ENCODE data around the gene NXPH3. TPM values are rescaled to one million over a fixed set of nuclear protein-coding genes. Genes with fewer than 3 reads are reported as not detected.

Gene NXPH3
- total and polyA plus RNA-seq, 2 of the 13 experiments (the other 11 are each of a cell fraction or from before 2014, with no cell fraction given): 0.04 to 0.58 TPM

DNA sequence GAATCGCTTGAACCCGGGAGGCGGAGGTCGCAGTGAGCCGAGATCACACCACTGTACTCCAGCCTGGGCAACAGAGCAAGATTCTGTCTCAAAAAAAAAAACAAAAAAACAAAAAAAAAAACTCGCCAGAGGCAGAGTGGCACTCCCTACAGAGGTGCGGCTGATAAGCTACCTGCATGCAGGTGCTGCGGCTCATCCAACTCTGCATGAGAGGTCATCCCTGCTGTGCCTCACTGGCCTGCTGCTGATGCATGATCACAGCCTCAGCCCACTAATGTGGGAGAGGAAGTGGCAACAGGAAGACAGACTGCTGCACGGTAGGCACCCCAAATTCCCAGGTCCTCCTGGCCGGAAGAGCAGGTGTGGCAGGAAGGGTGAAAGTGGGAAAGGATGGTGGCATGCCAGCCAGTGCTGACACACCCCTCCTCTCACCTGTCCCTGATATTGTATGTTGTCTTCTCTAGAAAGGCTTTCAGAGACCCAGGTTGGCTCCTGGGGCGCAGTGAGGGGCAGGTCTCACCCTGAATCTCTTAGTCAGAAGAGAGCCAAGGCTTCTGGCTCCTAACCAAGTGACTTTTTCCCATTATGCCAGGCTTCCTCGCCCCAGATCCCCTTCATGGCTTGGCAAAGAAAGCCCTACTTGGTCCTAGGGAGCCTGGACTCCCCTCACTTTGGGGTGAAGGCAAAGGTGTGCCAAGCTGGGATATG lies 11.8 kb downstream of the NXPH3 start:
- Histone ChIP-seq H3K9ac (ENCODE audit: insufficient read depth, low read depth, low read length) (no peak overlapping the region), H3K4me2 (ENCODE audit: low read depth, low read length) (no peak overlapping the region), H3K27ac (ENCODE audit: extremely low read length, insufficient read depth, low read length) (no peak overlapping the region), H3K4me1 (ENCODE audit: insufficient read depth, low read length) (no peaks in the 10 kb centered on the region), H3K36me3 (replicated peaks in 1 of 2; ENCODE audit: control insufficient read depth in 1 of 2, insufficient read depth in 2 of 2, low read length in 2 of 2) (peaks cover 0 to 1% of the 10 kb centered on the region in 2 experiments; a peak in 1 of 5 replicates), H3K4me3 (replicated peaks in 1 of 3; ENCODE audit: insufficient read depth in 1 of 3, low read depth in 2 of 3, low read length in 3 of 3) (no peak overlapping the region), H3K9me3 (ENCODE audit: low read length) (no peaks in the 10 kb centered on the region), H4K20me1 (ENCODE audit: insufficient read depth, low read length) (no peaks in the 10 kb centered on the region), H3K27me3 (ENCODE audit: control insufficient read depth in 1 of 2, insufficient read depth in 2 of 2, low read length in 2 of 2) (no peaks in the 10 kb centered on the region), H3K79me2 (ENCODE audit: insufficient read depth, low read length) (no peaks in the 10 kb centered on the region), H2AFZ (ENCODE audit: low read length) (no peak overlapping the region)
- in situ Hi-C loops (cut with HindIII; ENCODE audit: extremely low pct_ligation_motif_present, low pct_unique_long_range_greater_than_20kb): no loop called here
- POLR2A ChIA-PET: no interaction called here
- intact Hi-C loops (cut with micrococcal nuclease; ENCODE audit: unreplicated experiment): no loop called here
- 91% methylated on average over 11 of the region's 12 CpGs for WGBS (ENCODE audit: low lambda C conversion rate)
- no TSS peak for BruUV-seq (replicated peaks)
- DNase-seq (ENCODE audit: low spot score) (no peak), ATAC-seq (no peak), FAIRE-seq (no peak)
- CTCF ChIA-PET (ENCODE audit: low intra/inter-chr PET ratio, low total read pairs): no interaction called here
- no peak for TF ChIP-seq ZNF546 (CRISPR knock-in tag; conservative IDR thresholded peaks at IDR 0.05)
- TF ChIP-seq ZNF577 (CRISPR knock-in tag; IDR thresholded peaks at IDR 0.05; ENCODE audit: borderline replicate concordance, low read depth): no peak
- no peak for TF ChIP-seq SNAI1 (CRISPR knock-in tag; IDR thresholded peaks at IDR 0.05; ENCODE audit: borderline replicate concordance)

DNA sequence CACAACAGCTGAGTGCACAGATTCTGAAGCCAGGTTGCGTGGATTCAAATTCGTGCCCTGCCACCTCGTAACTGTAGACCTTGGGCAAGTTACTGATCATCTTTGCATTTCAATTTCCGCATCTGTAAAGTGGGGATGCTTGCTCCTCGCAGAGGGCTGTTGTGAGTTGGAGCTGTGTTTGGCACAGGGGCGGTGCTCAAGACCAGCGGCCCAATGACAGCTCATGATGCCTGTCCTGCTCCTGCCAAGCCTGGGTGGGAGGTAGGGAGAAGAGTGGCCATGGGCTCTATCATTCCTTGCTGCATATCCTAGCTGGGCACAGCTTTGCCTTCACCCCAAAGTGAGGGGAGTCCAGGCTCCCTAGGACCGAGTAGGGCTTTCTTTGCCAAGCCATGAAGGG lies 12.6 kb downstream of the NXPH3 start:
- Histone ChIP-seq H3K79me2 (ENCODE audit: insufficient read depth, low read length) (no peaks in the 10 kb centered on the region), H3K27me3 (ENCODE audit: control insufficient read depth in 1 of 2, insufficient read depth in 2 of 2, low read length in 2 of 2) (no peaks in the 10 kb centered on the region), H3K36me3 (replicated peaks in 1 of 2; ENCODE audit: control insufficient read depth in 1 of 2, insufficient read depth in 2 of 2, low read length in 2 of 2) (peaks cover 0 to 5% of the 10 kb centered on the region in 2 experiments; a peak in 1 of 5 replicates), H2AFZ (ENCODE audit: low read length) (no peak overlapping the region), H3K4me1 (ENCODE audit: insufficient read depth, low read length) (no peaks in the 10 kb centered on the region), H4K20me1 (ENCODE audit: insufficient read depth, low read length) (no peaks in the 10 kb centered on the region), H3K9me3 (ENCODE audit: low read length) (no peaks in the 10 kb centered on the region), H3K27ac (ENCODE audit: extremely low read length, insufficient read depth, low read length) (no peak overlapping the region), H3K4me3 (replicated peaks in 1 of 3; ENCODE audit: insufficient read depth in 1 of 3, low read depth in 2 of 3, low read length in 3 of 3) (no peak overlapping the region), H3K4me2 (ENCODE audit: low read depth, low read length) (no peak overlapping the region), H3K9ac (ENCODE audit: insufficient read depth, low read depth, low read length) (no peak overlapping the region)
- DNase-seq (ENCODE audit: low spot score): no peak
- FAIRE-seq: no peak
- ChIA-PET POLR2A (no interaction called here), CTCF (ENCODE audit: low intra/inter-chr PET ratio, low total read pairs) (no interaction called here)
- ATAC-seq: no peak
- no TSS peak for BruUV-seq (replicated peaks)
- intact Hi-C loops (cut with micrococcal nuclease; ENCODE audit: unreplicated experiment) (no loop called here), in situ Hi-C loops (cut with HindIII; ENCODE audit: extremely low pct_ligation_motif_present, low pct_unique_long_range_greater_than_20kb) (no loop called here)
- 91% methylated on average over 8 of the region's 8 CpGs for WGBS (ENCODE audit: low lambda C conversion rate)
- TF ChIP-seq, protein P1, sequence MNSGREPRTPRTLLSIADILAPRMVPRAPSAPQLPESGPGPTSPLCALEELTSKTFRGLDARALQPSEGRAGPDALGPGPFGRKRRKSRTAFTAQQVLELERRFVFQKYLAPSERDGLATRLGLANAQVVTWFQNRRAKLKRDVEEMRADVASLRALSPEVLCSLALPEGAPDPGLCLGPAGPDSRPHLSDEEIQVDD (CRISPR knock-in tag; IDR thresholded peaks at IDR 0.05; ENCODE audit: borderline replicate concordance): no peak
- TF ChIP-seq, protein P2, sequence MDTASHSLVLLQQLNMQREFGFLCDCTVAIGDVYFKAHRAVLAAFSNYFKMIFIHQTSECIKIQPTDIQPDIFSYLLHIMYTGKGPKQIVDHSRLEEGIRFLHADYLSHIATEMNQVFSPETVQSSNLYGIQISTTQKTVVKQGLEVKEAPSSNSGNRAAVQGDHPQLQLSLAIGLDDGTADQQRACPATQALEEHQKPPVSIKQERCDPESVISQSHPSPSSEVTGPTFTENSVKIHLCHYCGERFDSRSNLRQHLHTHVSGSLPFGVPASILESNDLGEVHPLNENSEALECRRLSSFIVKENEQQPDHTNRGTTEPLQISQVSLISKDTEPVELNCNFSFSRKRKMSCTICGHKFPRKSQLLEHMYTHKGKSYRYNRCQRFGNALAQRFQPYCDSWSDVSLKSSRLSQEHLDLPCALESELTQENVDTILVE (CRISPR knock-in tag; IDR thresholded peaks at IDR 0.05): no peak
- TF ChIP-seq, protein P3, sequence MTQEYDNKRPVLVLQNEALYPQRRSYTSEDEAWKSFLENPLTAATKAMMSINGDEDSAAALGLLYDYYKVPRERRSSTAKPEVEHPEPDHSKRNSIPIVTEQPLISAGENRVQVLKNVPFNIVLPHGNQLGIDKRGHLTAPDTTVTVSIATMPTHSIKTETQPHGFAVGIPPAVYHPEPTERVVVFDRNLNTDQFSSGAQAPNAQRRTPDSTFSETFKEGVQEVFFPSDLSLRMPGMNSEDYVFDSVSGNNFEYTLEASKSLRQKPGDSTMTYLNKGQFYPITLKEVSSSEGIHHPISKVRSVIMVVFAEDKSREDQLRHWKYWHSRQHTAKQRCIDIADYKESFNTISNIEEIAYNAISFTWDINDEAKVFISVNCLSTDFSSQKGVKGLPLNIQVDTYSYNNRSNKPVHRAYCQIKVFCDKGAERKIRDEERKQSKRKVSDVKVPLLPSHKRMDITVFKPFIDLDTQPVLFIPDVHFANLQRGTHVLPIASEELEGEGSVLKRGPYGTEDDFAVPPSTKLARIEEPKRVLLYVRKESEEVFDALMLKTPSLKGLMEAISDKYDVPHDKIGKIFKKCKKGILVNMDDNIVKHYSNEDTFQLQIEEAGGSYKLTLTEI (CRISPR knock-in tag; conservative IDR thresholded peaks at IDR 0.05): no peak
- TF ChIP-seq, protein P4, sequence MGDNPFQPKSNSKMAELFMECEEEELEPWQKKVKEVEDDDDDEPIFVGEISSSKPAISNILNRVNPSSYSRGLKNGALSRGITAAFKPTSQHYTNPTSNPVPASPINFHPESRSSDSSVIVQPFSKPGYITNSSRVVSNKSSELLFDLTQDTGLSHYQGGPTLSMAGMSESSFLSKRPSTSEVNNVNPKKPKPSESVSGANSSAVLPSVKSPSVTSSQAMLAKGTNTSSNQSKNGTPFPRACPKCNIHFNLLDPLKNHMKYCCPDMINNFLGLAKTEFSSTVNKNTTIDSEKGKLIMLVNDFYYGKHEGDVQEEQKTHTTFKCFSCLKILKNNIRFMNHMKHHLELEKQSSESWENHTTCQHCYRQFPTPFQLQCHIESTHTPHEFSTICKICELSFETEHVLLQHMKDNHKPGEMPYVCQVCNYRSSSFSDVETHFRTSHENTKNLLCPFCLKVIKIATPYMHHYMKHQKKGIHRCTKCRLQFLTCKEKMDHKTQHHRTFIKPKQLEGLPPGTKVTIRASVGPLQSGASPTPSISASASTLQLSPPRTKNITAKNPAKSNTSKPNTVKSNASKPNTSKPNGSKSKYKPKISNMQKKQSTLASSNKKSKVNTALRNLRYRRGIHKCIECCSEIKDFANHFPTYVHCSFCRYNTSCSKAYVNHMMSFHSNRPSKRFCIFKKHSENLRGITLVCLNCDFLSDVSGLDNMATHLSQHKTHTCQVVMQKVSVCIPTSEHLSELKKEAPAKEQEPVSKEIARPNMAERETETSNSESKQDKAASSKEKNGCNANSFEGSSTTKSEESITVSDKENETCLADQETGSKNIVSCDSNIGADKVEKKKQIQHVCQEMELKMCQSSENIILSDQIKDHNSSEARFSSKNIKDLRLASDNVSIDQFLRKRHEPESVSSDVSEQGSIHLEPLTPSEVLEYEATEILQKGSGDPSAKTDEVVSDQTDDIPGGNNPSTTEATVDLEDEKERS (CRISPR knock-in tag; IDR thresholded peaks at IDR 0.05): no peak
- TF ChIP-seq ZNF790 (CRISPR knock-in tag; IDR thresholded peaks at IDR 0.05; ENCODE audit: borderline replicate concordance) (no peak), MZF1 (CRISPR knock-in tag; IDR thresholded peaks at IDR 0.05; ENCODE audit: borderline replicate concordance) (no peak), ZNF383 (CRISPR knock-in tag; IDR thresholded peaks at IDR 0.05; ENCODE audit: borderline replicate concordance) (no peak), YEATS4 (CRISPR knock-in tag; IDR thresholded peaks at IDR 0.05; ENCODE audit: borderline replicate concordance) (no peak)

All from HepG2 (cell line).